NCI-H1436 treated with DMSO at 0.1 percent for 48 hours (cell line): ENCODE results near the gene AP3B1.

ENCODE experiments used
- DNase-seq: peaks from one replicate; lab custom pipeline; 2025; lab: John Stamatoyannopoulos, UW

The AP3B1 gene

GRCh38 chr5:78288246-78288645 lies 6.3 kb downstream of the AP3B1 start:
- no peak for DNase-seq

GRCh38 chr5:78287833-78288232 lies 6.7 kb downstream of the AP3B1 start:
- no peak for DNase-seq

GRCh38 chr5:78287169-78287568 lies 7.3 kb downstream of the AP3B1 start:
- DNase-seq = no peak

- no peak for DNase-seq
Observed at GRCh38 chr5:78286290-78286689, 8.2 kb downstream of the AP3B1 start.

- DNase-seq = no peak
Observed at GRCh38 chr5:78283802-78284201, 10.7 kb downstream of the AP3B1 start.

- DNase-seq = no peak
Observed at GRCh38 chr5:78283105-78283504, 11.4 kb downstream of the AP3B1 start.

- DNase-seq = no peak
Observed at GRCh38 chr5:78280261-78280660, 14.2 kb downstream of the AP3B1 start.

GRCh38 chr5:78279194-78279593 lies 15.3 kb downstream of the AP3B1 start:
- DNase-seq = no peak

- no peak for DNase-seq
Observed at GRCh38 chr5:78277715-78278114, 16.8 kb downstream of the AP3B1 start.

- no peak for DNase-seq
Observed at GRCh38 chr5:78275998-78276543, 18.4 kb downstream of the AP3B1 start.

GRCh38 chr5:78274540-78275197 lies 19.8 kb downstream of the AP3B1 start:
- DNase-seq = no peak

- DNase-seq = no peak
Observed at GRCh38 chr5:78273436-78273835, 21.1 kb downstream of the AP3B1 start.

- no peak for DNase-seq
Observed at GRCh38 chr5:78271766-78272165, 22.7 kb downstream of the AP3B1 start.

GRCh38 chr5:78269088-78269703 lies 25.3 kb downstream of the AP3B1 start:
- no peak for DNase-seq

GRCh38 chr5:78268356-78268755 lies 26.1 kb downstream of the AP3B1 start:
- no peak for DNase-seq

- DNase-seq = no peak
Observed at GRCh38 chr5:78265163-78265562, 29.3 kb downstream of the AP3B1 start.

GRCh38 chr5:78264600-78264999 lies 29.9 kb downstream of the AP3B1 start:
- DNase-seq = no peak

GRCh38 chr5:78260771-78261170 lies 33.7 kb downstream of the AP3B1 start:
- DNase-seq = no peak

- no peak for DNase-seq
Observed at GRCh38 chr5:78253201-78253600, 41.3 kb downstream of the AP3B1 start.

- no peak for DNase-seq
Observed at GRCh38 chr5:78252715-78253114, 41.8 kb downstream of the AP3B1 start.

- DNase-seq = no peak
Observed at GRCh38 chr5:78251663-78252284, 42.7 kb downstream of the AP3B1 start.

GRCh38 chr5:78245136-78245535 lies 49.4 kb downstream of the AP3B1 start:
- DNase-seq = no peak

- no peak for DNase-seq
Observed at GRCh38 chr5:78243639-78244038, 50.9 kb downstream of the AP3B1 start.
